ENCODE results near the gene PAM.

- TF ChIP-seq CTCF (IDR thresholded peaks at IDR 0.05): no peak
- no peak for TF ChIP-seq POLR2A (IDR thresholded peaks at IDR 0.05)
These were observed 80.6 kb downstream of the PAM start for GRCh38 chr5:102835717-102836116.

Measured in breast epithelium (tissue), 3 donors.